Neural cell (in vitro differentiated cells): ENCODE results near the gene RAD23B. TPM values are rescaled to one million over a fixed set of nuclear protein-coding genes. Genes with fewer than 3 reads are reported as not detected.

Source experiments
- H2AFZ ChIP-seq: fragments of 200-600, 300-800 bp; sonication (generic), shearing (Covaris generic); 2 replicates; pipeline ENCODE4 v1.6.0; 2014; ENCODE audit warnings: low read depth, mild to moderate bottlenecking, antibody characterized with exemption, low read length, moderate library complexity
- H3F3A ChIP-seq: fragments of 200-600 bp; shearing (Covaris generic); 2 replicates; pipeline ENCODE4 v1.6.1; 2016; ENCODE audit warnings: mild to moderate bottlenecking, moderate library complexity, mixed read lengths, antibody characterized with exemption, low read length; ENCODE audit not compliant: insufficient read depth, poor library complexity, severe bottlenecking
- H3K27ac ChIP-seq: fragments of 200-600, 300-800 bp; sonication (generic), shearing (Covaris generic); 2 replicates; pipeline ENCODE4 v1.5.1; 2014; ENCODE audit warnings: mild to moderate bottlenecking, low read length, moderate library complexity
- H3K27me3 ChIP-seq: fragments of 300-800, 200-600 bp; sonication (generic), shearing (Covaris generic); 2 replicates; pipeline ENCODE4 v1.6.0; 2014; ENCODE audit warnings: mild to moderate bottlenecking, low read depth, low read length, moderate library complexity; ENCODE audit not compliant: insufficient read depth
- H3K36me3 ChIP-seq: fragments of 300-800, 200-600 bp; sonication (generic), shearing (Covaris generic); 2 replicates; pipeline ENCODE4 v1.5.1; 2014; ENCODE audit warnings: mild to moderate bottlenecking, antibody characterized with exemption, low read length, moderate library complexity; ENCODE audit not compliant: insufficient read depth
- H3K4me2 ChIP-seq: fragments of 300-800, 200-600 bp; sonication (generic), shearing (Covaris generic); 2 replicates; pipeline ENCODE4 v1.6.0; 2014; ENCODE audit warnings: mild to moderate bottlenecking, low read length
- H3K4me3 ChIP-seq: fragments of 300-800, 200-600 bp; sonication (generic), shearing (Covaris generic); 2 replicates; pipeline ENCODE4 v1.5.1; 2014; ENCODE audit warnings: mild to moderate bottlenecking, low read length, moderate library complexity
- H3K79me2 ChIP-seq: fragments of 200-600 bp; shearing (Covaris generic); replicated peaks from 2 replicates; pipeline ENCODE4 v1.6.0; 2014; ENCODE audit warnings: mild to moderate bottlenecking, low read length, moderate library complexity; ENCODE audit not compliant: insufficient read depth
- H3K9ac ChIP-seq: fragments of 300-800, 200-600 bp; sonication (generic), shearing (Covaris generic); 2 replicates; pipeline ENCODE4 v1.6.1; 2016; ENCODE audit warnings: mild to moderate bottlenecking, low read length, mixed read lengths
- H3K9me2 ChIP-seq: fragments of 200-600 bp; shearing (Covaris generic); 2 replicates; pipeline ENCODE4 v1.6.1; 2016; ENCODE audit warnings: mild to moderate bottlenecking, low read length, mixed read lengths; ENCODE audit not compliant: insufficient read depth
- H3K9me3 ChIP-seq: fragments of 200-600, 300-800 bp; sonication (generic), shearing (Covaris generic); 2 replicates; pipeline ENCODE4 v1.6.1; 2016; ENCODE audit warnings: mild to moderate bottlenecking, mixed run types, low read length, moderate library complexity, mixed read lengths
- H4K20me1 ChIP-seq: fragments of 200-600 bp; shearing (Covaris generic); 2 replicates; pipeline ENCODE4 v1.6.1; 2016; ENCODE audit warnings: mild to moderate bottlenecking, mixed run types; ENCODE audit not compliant: insufficient read depth
- CTCF ChIP-seq: fragments of 450-650 bp; IDR thresholded peaks from 2 replicates; pipeline ENCODE4 v1.5.1; 2014; ENCODE audit warnings: antibody characterized with exemption, mild to moderate bottlenecking, moderate library complexity; ENCODE audit not compliant: poor library complexity, severe bottlenecking
- EP300 ChIP-seq: fragments of 450-650 bp; conservative IDR thresholded peaks from 2 replicates; pipeline ENCODE4 v1.6.1; 2014; ENCODE audit warnings: antibody characterized with exemption, mild to moderate bottlenecking, moderate library complexity; ENCODE audit not compliant: poor library complexity, severe bottlenecking
- EZH2 ChIP-seq: fragments of 200-600, 300-800 bp; shearing (Covaris generic), sonication (generic); IDR thresholded peaks from 2 replicates; pipeline ENCODE4 v1.6.1; 2014; ENCODE audit warnings: antibody characterized with exemption, low read length, borderline replicate concordance, mild to moderate bottlenecking; ENCODE audit not compliant: insufficient read depth, poor library complexity, severe bottlenecking
- MXI1 ChIP-seq: fragments of 450-650 bp; conservative IDR thresholded peaks from 2 replicates; pipeline ENCODE4 v1.6.1; 2014; ENCODE audit warnings: antibody characterized with exemption, mild to moderate bottlenecking; ENCODE audit not compliant: poor library complexity, severe bottlenecking
- POLR2AphosphoS5 ChIP-seq: IDR thresholded peaks from 2 replicates; pipeline ENCODE4 v1.6.1; 2012
- RAD21 ChIP-seq: fragments of 450-650 bp; conservative IDR thresholded peaks from 2 replicates; pipeline ENCODE4 v1.6.1; 2014; ENCODE audit warnings: antibody characterized with exemption, mild to moderate bottlenecking, moderate library complexity
- REST ChIP-seq: IDR thresholded peaks from 2 replicates; pipeline ENCODE4 v1.6.1; 2012; ENCODE audit warnings: borderline replicate concordance
- SMC3 ChIP-seq: fragments of 450-650 bp; conservative IDR thresholded peaks from 2 replicates; pipeline ENCODE4 v1.6.1; 2014; ENCODE audit warnings: antibody characterized with exemption, mild to moderate bottlenecking, moderate library complexity; ENCODE audit not compliant: poor library complexity
- TAF1 ChIP-seq: IDR thresholded peaks from 2 replicates; pipeline ENCODE4 v1.6.1; 2012; ENCODE audit warnings: low read depth
- polyA plus RNA-seq: library from polyadenylated mRNA; depleted of rRNA; stranded (reverse); fragments of >200 nt; gene quantifications from 2 replicates; pipeline ENCODE4 v1.2.3, GENCODE V29; 2014

The RAD23B gene
- polyA plus RNA-seq, 1 donor from 2014 or later: 97.3 TPM

GRCh38 chr9:107277801-107278200 is 5.3 kb upstream of the RAD23B start:
- Histone ChIP-seq H3K9me2 (no peaks in the 10 kb centered on the region), H4K20me1 (no peaks in the 10 kb centered on the region), H3F3A (no peaks in the 10 kb centered on the region), H3K27me3 (no peaks in the 10 kb centered on the region), H3K36me3 (no peaks in the 10 kb centered on the region), H3K9ac (no peak overlapping the region), H3K27ac (no peak overlapping the region), H3K9me3 (no peaks in the 10 kb centered on the region), H3K4me2 (no peak overlapping the region), H3K79me2 (no peaks in the 10 kb centered on the region), H2AFZ (no peak overlapping the region), H3K4me3 (no peak overlapping the region)
- no peak for TF ChIP-seq REST

GRCh38 chr9:107279086-107279485 is 4.0 kb upstream of the RAD23B start:
- H3K27ac ChIP-seq: no peak overlapping the region
- H3K9me3 ChIP-seq: no peaks in the 10 kb centered on the region
- no peak overlapping the region for H3K4me3 ChIP-seq
- no peak overlapping the region for H3K9ac ChIP-seq
- H3K36me3 ChIP-seq: no peaks in the 10 kb centered on the region
- TF ChIP-seq EZH2 (no peak), RAD21 (no peak), TAF1 (no peak), EP300 (no peak), POLR2AphosphoS5 (no peak), SMC3 (no peak), REST (no peak), CTCF (no peak), MXI1 (no peak)
- peaks cover under 1% of the 10 kb centered on the region for H4K20me1 ChIP-seq
- no peaks in the 10 kb centered on the region for H3K9me2 ChIP-seq
- no peak overlapping the region for H3K4me2 ChIP-seq
- no peak overlapping the region for H2AFZ ChIP-seq
- no peaks in the 10 kb centered on the region for H3K27me3 ChIP-seq
- H3F3A ChIP-seq: no peaks in the 10 kb centered on the region
- peaks cover 5% of the 10 kb centered on the region for H3K79me2 ChIP-seq
